G401 (cell line): ENCODE data around the gene GPRC6A. TPM values are rescaled to one million over a fixed set of nuclear protein-coding genes. Genes with fewer than 3 reads are reported as not detected.

Source experiments
- DNase-seq: peaks from one replicate; pipeline ENCODE4 v3.0.0-alpha.2; 2015; ENCODE audit warnings: low spot score
- in situ Hi-C: cut with HindIII; loops from 2 replicates; pipeline ENCODE4 v1.10.0; 2016; ENCODE audit warnings: low sequenced_read_pairs, mixed read lengths
- total RNA-seq: library from RNA; depleted of rRNA; stranded (reverse); fragments of >200 nt; shearing (Covaris generic); gene quantifications from 2 replicates; pipeline ENCODE4 v1.2.3, GENCODE V29; 2014; rRNA removed

Gene GPRC6A
- total RNA-seq, 1 experiment from 2014 or later, result not detected

- in situ Hi-C loops, result no loop called here
- no peak for DNase-seq
Measured at GRCh38 chr6:116797585-116797984, 31.3 kb downstream of the GPRC6A start.

- DNase-seq, result no peak
- in situ Hi-C loops, result no loop called here
Measured at GRCh38 chr6:116793224-116793623, 35.7 kb downstream of the GPRC6A start.

- in situ Hi-C loops, result no loop called here
- no peak for DNase-seq
Measured at GRCh38 chr6:116783852-116784251, 45.0 kb downstream of the GPRC6A start.

GRCh38 chr6:116779573-116780164 lies 49.2 kb downstream of the GPRC6A start:
- in situ Hi-C loops, result no loop called here
- DNase-seq, result peak; percentile 18

GRCh38 chr6:116773886-116774285 lies 55.0 kb downstream of the GPRC6A start:
- in situ Hi-C loops, result no loop called here

GRCh38 chr6:116772450-116772849 lies 56.4 kb downstream of the GPRC6A start:
- DNase-seq, result no peak
- in situ Hi-C loops, result no loop called here

More at GRCh38 chr6:116773886-116774285, 55.0 kb downstream of the GPRC6A start:
- DNase-seq, result no peak

GRCh38 chr6:116767715-116768114 lies 61.2 kb downstream of the GPRC6A start:
- in situ Hi-C loops, result no loop called here
- no peak for DNase-seq

GRCh38 chr6:116766506-116767176 lies 62.2 kb downstream of the GPRC6A start:
- no peak for DNase-seq
- in situ Hi-C loops, result no loop called here

- in situ Hi-C loops, result no loop called here
- no peak for DNase-seq
Measured at GRCh38 chr6:116764961-116765841, 63.7 kb downstream of the GPRC6A start, which contains the start of gene FAM162B. TSS of gene FAM162B (minus strand) at chr6:116765719. CDS start at chr6:116765576, 143 bp downstream.

GRCh38 chr6:116764629-116764960 lies 64.3 kb downstream of the GPRC6A start:
- no peak for DNase-seq
- in situ Hi-C loops, result no loop called here

- DNase-seq, result no peak
- in situ Hi-C loops, result no loop called here
Measured at GRCh38 chr6:116763906-116764628, 64.8 kb downstream of the GPRC6A start.

GRCh38 chr6:116763048-116763447 lies 65.8 kb downstream of the GPRC6A start:
- no peak for DNase-seq
- in situ Hi-C loops, result no loop called here

GRCh38 chr6:116762235-116762634 lies 66.6 kb downstream of the GPRC6A start:
- no peak for DNase-seq
- in situ Hi-C loops, result no loop called here

GRCh38 chr6:116761779-116762178 lies 67.1 kb downstream of the GPRC6A start:
- DNase-seq, result no peak
- in situ Hi-C loops, result no loop called here

GRCh38 chr6:116745176-116745575 lies 83.7 kb downstream of the GPRC6A start:
- in situ Hi-C loops, result no loop called here
- no peak for DNase-seq

Other genes with a start within 250 kb of the GPRC6A start
- gene RSPH4A, start 212.6 kb downstream of the GPRC6A start, total RNA-seq, result 0.31 and 1.3 TPM in 2 replicates
- gene ZUP1, start 160.3 kb downstream of the GPRC6A start, total RNA-seq, result 7.0 and 13.9 TPM in 2 replicates
- gene KPNA5, start 147.9 kb downstream of the GPRC6A start, total RNA-seq, result 15.4 and 20.5 TPM in 2 replicates
- gene FAM162B, start 63.4 kb downstream of the GPRC6A start, total RNA-seq, result not detected in 2 replicates
- not detected in 2 replicates for gene RFX6, start 48.2 kb upstream of the GPRC6A start, total RNA-seq